Stimulated activated CD4-positive, alpha-beta T cell treated with anti-CD3 and anti-CD28 coated beads, Interleukin-15, amount 100 ng/mL, for 1 hour (primary cell): ENCODE measurements around the gene RAD18.

Experiments used
- DNase-seq, 2 donors: peaks; one replicate each; pipeline ENCODE4 v3.0.0-alpha.2; 2020; ENCODE audit warnings: low read depth in 1 of 2, low spot score in 1 of 2

RAD18 gene

DNA sequence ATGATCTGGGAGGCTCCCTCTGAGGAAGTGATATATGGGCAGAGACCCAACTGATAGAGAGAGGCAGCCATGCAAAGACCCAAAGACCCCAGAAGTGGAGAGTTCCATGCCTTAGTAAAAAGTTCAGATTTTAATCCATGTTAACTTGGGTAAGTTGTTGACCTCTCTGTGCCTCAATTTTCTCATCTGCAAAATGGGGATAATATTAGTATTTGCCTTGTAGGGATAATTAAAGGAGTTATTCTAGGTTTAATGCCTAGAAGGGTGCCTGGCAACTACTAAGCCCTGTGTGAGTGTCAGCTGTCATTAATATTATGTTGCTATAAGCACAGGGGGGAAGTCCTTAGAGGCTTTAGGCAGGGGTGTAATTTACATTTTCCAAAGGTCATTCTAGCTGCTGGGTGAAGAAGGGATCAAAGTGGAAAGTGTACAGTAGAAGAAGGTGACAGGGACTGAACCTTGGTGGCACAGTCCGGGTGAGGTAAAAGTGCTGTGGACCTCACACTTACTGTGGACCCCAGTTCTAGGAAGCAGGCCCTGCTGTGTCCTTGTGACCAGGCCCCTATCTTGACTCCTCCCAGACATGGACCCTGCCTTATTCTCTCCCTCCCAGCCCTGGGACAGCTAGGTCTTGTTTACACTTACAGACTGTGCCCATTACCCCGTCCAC lies 3.0 kb upstream of the RAD18 start:
- no peak for DNase-seq

DNA sequence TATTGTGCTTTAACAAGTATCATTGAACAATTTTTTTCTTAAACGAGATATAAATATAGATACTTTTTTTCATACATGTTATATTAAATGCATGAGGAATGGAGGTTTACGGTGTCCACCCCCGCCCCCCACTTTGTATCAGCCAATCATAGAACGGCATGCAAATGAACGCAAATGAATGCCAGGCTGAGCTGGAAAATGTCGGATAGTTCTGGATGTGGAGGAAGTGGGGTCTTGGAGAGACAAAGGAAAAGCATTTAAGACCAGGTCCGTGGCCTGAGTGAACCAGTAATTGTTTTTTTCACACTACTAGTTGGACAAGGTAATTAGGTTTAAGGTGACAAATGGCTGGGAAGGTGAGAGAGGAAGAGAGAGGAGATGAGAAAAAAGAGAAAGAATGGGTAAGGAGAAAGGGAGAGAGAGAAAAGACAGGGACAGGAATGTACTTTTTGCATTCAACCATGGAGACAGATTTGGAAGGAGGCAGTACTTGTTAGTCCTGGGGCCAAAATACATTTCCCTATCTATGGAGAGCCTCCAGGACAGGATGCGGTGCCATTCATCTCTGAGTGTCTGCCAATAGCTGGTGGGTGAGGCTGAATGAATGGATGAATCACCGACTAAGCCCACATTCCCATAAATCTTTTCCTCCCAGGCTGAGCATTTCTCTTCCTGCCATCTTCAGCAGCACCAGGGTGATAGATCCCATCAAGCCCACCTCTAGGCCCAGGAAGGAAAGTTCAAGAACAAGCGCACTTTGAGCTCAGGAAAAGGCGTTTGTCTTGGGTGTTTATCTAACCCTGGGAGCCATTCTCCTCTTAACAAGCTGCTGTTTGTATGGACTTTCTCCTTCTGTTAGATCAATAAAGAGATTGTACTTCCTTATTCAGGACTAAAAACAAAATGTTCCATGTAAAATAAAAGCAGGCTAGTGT lies 1.4 kb upstream of the RAD18 start:
- DNase-seq: no peak

DNA sequence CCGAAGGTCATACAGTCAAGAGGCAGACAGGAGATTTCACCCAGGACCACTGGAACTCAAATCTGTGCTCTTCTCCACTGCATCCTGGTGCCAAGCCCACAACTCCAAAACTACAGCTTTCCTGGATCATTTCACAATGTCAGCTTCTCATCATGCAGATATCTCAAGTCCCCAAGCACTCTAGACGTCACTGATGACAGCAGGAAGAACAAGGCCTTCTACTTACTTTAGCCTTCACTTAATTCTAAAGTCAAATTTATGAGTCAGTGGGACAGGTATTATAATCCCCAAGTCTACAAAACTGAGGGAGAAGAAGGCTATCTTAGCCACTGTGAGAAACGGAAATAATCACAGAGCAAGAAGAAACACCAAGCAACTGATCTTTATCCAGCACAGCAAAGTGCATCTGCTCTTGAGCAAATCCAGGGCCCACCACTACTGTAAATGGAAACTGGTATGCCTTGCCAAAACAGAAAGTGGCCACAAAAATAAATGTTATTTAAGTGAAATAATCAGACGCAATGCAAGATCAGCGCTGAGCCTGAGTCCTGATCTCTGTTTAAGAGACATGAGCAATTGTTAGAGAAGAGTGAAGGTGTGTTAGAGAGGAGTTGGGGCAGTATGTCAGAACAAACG lies 928 bp downstream of the RAD18 start:
- DNase-seq: no peak

DNA sequence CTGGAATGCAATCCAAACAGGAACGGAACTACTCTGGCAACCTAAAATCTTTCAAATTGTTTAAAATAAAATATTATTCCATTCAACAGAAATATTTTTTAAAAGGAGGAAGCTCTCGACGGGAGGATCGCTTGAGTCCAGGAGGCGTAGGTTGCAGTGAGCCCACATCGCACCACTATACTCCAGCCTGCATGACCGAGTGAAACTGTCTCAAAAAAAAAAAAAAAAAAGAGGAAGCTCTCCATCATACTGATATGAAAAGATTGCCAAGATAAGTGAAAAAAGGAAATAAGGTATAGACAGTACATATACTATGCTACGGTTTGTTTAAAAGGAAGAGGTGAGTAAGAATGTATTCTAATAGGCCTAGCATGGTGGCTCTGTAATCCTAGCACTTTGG lies 3.6 kb downstream of the RAD18 start:
- DNase-seq: no peak

DNA sequence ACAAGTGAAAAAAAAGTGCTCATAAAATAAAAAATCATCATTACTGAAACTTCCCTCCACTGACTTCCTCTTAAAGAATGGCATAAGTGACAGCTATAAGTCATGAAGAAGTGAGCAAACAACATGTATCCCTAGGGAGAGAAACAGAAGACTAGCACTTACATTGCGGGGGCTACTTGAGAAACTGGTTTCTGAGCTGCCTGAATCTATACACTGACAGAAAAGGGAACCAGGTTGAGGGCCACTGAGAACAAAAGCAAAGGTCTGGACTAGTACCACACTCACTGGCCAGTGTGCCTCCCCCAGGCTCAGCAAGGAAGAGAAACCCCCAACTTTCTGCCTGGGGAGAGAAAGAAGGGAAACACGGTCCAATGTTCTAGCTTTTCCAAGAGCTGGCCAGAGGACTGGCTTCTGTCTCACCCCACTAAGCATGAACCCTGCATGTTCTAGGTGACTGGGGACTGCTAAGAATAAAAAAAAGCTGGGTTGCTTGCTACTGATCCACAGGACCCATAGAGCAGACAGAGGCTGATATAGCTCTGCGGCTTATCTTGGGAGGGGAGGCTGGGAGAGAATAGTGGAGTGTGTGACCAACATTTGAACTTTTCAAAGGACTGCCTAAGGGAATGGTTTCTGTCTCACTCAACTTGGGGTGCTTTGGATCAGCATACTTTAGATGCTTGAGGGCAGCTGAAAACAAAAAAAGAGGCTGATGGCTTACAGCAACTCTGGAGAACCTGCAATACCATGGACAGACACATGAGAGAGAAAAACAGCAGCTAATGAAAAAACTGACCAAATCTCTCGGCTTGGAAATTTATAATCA lies 8.1 kb downstream of the RAD18 start:
- no peak for DNase-seq

DNA sequence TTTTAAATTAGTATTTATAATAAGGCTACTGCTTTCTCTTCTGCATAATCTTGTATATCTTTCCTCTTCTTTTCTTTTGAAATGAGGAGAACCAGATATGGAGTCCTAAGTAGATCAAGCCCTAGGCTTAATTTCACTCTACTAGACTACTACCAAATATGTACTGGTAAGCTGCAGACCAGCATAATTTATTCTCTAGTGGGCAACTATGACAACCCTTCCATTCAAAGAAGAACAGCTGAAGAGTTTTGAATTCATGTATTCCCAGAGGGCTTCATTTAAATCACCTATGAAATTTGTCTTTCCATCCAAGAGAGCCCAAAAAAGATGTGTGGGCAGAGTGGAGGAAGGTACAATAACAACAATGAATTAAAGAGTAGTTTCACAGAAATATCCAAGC lies 10.0 kb downstream of the RAD18 start:
- no peak for DNase-seq

DNA sequence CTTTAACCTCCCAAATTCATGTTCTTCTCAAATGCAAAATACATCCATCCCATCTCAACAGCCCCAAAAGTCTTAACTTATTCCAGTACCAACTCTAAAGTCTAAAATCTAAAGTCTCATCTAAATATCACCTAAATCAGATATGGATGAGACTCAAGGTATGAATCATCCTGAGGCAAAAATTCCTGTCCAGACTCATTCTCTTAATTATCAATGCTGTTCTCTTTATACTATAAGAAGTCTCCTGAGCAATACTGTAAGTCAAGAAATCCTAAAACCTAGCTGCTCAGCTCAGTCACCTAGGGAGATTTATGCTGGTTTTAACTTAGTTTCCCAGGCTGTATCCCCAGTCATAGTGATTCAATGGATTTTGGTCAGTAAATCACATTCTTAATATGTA lies 11.1 kb downstream of the RAD18 start:
- no peak for DNase-seq

DNA sequence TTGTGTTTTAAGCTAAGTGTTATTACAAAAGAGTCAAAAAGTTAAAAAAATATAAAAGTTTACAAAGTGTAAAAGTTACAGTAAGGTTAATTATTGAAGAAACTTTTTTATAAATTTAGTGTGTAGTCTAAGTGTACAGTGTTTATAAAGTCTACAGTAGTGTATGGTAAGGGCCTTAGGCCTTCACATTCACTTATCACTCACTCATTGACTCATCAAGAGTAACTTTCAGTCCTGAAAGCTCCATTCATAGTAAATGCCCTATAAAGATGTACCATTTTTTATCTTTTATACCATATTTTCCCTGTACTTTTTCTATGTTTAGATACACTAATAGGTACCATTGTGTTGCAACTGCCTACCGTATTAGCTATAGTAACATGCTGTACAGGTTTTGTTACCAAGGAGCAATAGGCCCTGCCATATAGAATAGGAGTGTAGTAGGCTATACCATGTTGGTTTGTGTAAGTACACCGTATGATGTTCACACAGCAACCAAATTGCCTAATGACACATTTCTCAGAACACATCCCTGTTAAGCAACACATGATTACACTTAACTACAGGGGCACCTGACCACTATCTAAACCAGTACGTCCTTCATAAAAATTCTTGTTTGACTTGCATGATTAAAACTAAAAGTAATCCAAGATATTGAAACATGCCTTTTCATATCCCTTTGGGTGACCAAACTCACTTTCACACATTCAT lies 17.2 kb downstream of the RAD18 start:
- no peak for DNase-seq

DNA sequence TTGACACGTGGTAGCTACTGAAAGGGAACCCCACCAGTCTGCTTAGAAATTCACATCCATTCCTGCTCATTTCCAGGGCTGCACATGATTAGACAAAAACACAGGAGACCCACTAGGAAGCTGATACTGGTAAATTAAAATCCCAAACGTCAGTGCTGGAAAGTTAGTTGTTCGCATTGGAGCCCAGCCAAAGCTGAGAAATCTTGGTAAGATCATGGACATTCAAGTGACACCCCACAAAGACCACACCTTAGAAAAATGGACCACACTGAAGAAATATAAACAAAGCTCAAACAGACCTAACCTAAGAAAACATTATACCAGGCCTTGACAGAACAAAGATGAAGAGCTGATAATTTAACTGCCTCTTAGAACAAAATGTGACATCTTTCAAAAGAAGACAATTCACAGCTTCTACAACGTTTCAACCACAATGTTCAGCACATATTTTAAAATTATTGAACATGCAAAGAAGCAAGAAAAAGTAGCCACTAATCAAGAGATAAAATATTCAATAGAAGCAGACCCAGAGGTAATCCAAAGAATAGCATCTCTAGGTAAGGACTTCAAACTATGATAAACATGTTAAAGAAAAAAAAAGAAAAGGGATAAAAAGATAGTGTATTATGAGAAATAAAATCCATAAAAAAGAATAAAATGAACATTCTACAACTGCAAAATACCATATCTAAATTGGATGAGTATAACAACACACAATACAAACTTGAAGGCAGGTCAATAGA lies 20.4 kb downstream of the RAD18 start:
- DNase-seq: no peak

DNA sequence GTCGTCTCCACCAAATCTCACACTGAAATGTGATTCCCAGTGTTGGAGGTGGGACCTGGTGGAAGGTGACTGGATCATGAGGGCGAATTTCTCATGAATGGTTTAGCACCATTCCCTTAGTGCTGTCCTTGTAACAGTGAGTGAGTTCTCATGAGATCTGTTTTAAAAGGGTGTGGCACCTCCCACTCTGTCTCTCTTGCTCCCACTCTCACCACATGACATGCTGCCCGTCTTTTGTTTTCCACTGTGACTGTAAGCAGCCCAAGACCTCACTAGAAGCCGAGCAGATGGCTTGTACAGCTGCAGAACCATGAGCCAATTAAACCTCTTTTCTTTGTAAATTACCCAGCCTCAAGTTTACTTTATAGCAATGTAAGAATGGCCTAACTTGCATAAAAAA lies 21.2 kb downstream of the RAD18 start:
- no peak for DNase-seq

DNA sequence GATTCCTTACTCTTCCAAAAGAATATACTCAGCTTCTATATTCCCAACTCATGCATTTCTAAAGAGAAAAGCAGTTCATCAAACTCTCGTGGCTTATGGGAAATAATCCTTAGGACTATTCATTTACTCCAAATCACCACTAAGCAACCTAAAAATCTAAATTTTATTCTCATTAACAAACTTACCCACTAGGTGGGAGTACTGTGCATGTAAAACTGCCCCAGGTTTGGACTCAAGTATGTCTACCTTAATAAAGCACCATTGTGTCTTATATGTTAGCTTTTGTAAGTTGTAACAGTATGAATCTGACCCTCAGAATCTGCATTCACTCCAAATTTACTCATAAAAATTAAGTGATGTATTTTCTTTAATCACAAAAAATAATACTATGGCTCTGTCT lies 25.3 kb downstream of the RAD18 start:
- no peak for DNase-seq

DNA sequence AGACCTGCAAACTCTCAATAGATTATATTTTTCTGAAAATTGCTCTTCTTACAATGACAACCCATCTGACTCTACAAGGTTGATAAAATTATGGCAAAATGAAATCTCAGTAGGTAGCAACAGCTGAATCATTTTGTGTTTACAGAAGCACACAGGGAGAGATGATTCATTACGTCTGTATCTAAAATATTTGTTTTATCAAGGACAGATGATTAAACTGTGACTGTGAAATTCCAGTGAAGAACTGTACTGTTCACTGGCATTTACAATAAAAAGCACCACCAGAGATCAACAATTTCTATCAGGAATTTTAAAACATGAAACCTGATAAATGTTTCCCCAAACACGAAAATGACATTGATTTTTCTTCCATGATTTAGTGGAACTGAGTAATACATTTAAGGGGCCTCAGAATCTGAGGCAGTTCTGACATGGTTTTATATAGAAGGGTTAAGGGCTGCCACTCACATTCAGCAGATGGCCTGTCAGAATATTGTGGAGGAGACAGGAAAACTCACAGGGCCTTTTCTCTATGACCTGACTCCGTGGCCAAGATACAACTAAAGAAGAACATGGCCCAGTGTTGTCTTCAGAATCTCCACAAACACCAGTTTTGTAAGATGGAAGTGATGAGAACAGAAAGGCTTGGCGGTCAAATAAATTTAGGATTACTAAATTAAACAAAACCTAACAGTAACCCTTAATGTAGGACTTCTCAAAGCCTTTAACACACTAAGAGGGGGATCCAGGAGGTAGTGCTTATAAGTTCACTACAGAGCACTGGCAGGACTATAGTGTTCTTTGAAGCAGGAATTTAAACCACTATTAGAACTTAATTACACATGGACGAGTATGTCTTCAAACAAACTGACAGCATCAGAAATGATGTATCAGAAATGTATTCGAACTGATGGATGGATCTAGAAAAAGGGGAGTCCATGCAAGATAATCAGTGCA lies 25.9 kb downstream of the RAD18 start:
- DNase-seq: no peak

DNA sequence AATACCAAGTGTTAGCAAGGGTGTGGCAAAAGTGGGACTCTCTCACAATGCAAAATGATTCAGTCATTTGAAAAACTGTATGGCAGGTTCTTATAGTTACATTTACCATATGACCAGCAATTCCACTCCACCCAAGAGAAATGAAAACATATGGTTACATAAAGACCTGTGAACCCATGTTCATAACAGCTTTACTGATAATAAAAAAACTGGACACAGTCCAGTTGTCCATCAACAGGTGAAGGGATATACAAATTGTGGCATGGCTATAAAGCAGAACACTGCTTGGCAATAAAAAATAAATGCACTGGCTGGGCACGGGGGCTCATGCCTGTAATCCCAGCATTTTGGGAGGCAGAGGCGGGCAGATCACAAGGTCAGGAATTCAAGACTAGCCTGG lies 30.8 kb downstream of the RAD18 start:
- no peak for DNase-seq

DNA sequence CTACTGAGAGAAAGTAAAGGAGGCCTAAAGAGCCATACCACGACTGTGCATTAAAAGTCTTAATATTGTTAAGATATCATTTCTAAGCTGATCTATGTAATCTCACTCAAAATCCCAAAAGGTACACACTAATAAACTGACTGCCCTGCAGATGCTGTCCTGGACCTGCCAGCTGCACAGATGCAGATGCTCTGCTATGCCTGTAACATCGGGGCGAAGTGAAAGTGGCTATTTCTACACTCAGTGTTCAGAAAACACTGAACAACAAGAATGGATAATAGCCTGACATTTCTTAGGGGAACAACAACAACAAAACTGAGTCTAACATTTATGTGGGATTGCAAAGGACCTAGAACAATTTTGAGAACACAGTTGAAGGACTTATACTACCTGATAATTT lies 31.9 kb downstream of the RAD18 start:
- DNase-seq: no peak

DNA sequence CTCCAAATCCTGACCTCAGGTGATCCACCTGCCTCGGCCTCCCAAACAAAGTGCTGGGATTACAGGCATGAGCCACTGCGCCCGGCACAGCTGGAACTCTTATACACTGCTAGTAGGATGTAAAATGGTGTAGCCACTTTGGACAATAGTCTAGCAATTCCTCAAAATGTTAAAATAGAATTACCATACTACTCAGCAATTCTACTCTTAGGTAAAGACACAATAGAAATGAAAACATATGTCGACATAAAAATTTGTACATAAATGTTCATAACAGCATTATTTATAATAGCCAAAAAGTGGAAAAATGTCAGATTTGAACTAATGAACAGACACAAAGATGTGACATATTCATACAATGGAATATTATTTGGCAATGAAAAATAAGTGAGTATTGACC lies 33.4 kb downstream of the RAD18 start:
- DNase-seq: no peak

DNA sequence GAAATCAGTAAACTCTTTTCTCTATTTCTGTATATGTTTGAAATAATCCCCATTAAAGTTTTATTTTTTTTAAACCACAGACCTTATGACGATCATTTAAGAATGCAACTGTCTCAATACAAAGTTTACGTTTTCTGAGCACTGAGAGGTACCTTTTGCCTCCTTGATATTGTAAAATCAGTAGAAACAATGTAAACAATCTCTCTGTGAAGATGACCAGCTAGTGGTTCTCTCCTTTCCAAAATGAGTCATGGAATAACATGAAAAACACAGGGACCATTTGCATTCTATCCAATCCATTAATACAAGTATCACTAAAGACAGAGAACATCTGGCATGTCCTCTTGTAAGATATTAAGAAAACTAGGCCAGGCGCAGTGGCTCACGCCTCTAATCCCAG lies 48.8 kb downstream of the RAD18 start:
- DNase-seq: no peak

DNA sequence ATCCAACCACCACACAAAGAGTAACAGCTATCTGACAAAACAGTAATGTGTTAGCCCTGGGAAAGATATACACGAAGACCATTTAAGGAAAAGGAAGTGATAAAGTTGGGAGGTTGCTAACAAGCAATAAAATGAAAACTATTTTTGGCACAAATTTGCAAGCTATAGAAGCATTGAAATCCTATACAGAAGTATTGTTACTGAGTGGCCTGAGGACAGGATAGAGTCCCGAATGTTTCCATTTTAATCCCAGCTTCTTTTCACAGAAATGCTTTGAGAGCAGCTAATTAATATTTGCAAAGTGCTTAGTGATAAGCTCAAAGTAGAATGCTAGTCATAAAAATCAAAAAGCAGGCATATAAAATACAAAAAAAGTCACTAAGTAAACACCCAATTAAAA lies 51.5 kb downstream of the RAD18 start:
- DNase-seq: no peak

DNA sequence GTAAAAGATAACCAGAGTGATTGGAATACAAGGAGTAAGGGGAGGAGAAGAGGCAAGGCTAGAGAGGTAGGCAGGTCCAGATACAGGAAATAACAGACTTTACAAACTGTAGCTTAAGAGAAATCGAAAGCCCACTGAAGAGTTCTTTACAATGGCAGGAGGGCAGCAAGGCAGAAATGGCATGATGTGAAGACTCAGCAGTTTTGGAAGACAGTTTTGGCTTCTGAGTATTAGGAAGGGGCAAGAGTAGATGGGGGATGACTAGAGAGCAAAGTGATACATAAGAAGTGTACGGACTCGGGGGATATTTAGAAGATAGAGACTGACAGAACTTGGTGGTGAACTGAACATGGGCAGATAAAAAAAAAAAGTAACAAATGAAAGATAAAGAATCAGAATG lies 54.1 kb downstream of the RAD18 start:
- DNase-seq: no peak

DNA sequence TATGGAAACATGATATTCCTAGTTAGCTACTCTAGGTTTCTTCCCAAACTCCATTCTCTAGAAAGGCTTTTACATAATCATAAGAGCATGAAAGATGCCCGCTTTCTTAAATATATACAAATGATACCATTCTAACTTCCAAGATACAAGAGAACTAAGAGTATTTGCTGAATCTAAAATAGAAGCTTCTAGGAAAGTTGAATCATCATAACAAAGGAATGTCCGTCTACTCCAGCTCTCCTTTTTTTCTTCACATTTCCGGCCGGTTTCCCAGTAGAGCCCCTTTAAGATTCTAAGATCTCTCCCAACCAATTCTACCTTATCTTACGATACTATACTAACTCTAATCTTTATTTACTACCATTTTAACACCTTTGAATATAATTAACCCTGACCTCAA lies 60.1 kb downstream of the RAD18 start:
- DNase-seq: no peak
